ENCODE results near the gene GPR141. TPM values are rescaled to one million over a fixed set of nuclear protein-coding genes. Genes with fewer than 3 reads are reported as not detected.
A peak's percentile ranks its signal among the peaks of the same experiment; 100 is the strongest.

Gene GPR141
- total and polyA plus RNA-seq, 2 of the 13 experiments (the other 11 are each of a cell fraction or from before 2014, with no cell fraction given) = not detected

DNA sequence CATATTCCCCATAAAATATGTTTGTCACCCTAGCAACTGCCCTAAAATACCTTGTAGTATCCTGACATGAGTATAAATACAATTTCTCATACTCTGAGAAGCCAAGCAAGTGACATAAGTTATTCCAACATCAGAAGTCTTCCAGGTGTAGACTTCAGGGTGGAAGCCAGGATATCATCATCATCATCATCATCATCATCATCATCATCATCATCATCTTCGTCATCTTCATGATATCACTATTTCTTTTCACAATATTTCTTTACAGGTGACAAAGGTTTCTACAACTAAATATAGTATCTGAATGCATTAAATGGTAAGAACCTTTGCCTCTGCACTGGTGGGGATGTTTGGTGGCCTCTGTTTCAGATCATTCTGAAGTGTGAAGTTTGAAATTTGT lies 10.0 kb upstream of the GPR141 start:
- FAIRE-seq = no peak
- WGBS (ENCODE audit: low lambda C conversion rate) = 0% methylated on average over 1 of the region's 1 CpG
- Histone ChIP-seq H2AFZ (ENCODE audit: low read length) (no peak overlapping the region), H3K4me1 (ENCODE audit: insufficient read depth, low read length) (no peaks in the 10 kb centered on the region), H3K36me3 (replicated peaks in 1 of 2; ENCODE audit: control insufficient read depth in 1 of 2, insufficient read depth in 2 of 2, low read length in 2 of 2) (no peaks in the 10 kb centered on the region), H3K9ac (ENCODE audit: insufficient read depth, low read depth, low read length) (no peak overlapping the region), H3K79me2 (ENCODE audit: insufficient read depth, low read length) (no peaks in the 10 kb centered on the region), H4K20me1 (ENCODE audit: insufficient read depth, low read length) (no peaks in the 10 kb centered on the region), H3K27ac (ENCODE audit: extremely low read length, insufficient read depth, low read length) (no peak overlapping the region), H3K27me3 (ENCODE audit: control insufficient read depth in 1 of 2, insufficient read depth in 2 of 2, low read length in 2 of 2) (no peaks in the 10 kb centered on the region; a peak in 1 of 5 replicates), H3K4me2 (ENCODE audit: low read depth, low read length) (no peak overlapping the region), H3K4me3 (replicated peaks in 1 of 3; ENCODE audit: insufficient read depth in 1 of 3, low read depth in 2 of 3, low read length in 3 of 3) (no peak overlapping the region), H3K9me3 (ENCODE audit: low read length) (no peaks in the 10 kb centered on the region)
- BruUV-seq (replicated peaks) = no TSS peak
- CTCF ChIA-PET (ENCODE audit: low intra/inter-chr PET ratio, low total read pairs) = no interaction called here
- POLR2A ChIA-PET = no interaction called here
- TF ChIP-seq ZNF3 (CRISPR knock-in tag; IDR thresholded peaks at IDR 0.05) = no peak
- TF ChIP-seq MAFG (CRISPR knock-in tag; IDR thresholded peaks at IDR 0.05) = no peak
- TF ChIP-seq NR2F1 (CRISPR knock-in tag; IDR thresholded peaks at IDR 0.05) = no peak
- no peak for TF ChIP-seq ZNF616 (CRISPR knock-in tag; IDR thresholded peaks at IDR 0.05; ENCODE audit: low read depth)
- TF ChIP-seq SIX1 (CRISPR knock-in tag; IDR thresholded peaks at IDR 0.05; ENCODE audit: borderline replicate concordance) = no peak
- peak; percentile 81 for TF ChIP-seq CREB1 (IDR thresholded peaks at IDR 0.05)
- TF ChIP-seq CREB1 (CRISPR knock-in tag; IDR thresholded peaks at IDR 0.05) = no peak
- TF ChIP-seq, protein P1, sequence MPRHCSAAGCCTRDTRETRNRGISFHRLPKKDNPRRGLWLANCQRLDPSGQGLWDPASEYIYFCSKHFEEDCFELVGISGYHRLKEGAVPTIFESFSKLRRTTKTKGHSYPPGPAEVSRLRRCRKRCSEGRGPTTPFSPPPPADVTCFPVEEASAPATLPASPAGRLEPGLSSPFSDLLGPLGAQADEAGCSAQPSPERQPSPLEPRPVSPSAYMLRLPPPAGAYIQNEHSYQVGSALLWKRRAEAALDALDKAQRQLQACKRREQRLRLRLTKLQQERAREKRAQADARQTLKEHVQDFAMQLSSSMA (CRISPR knock-in tag; IDR thresholded peaks at IDR 0.05) = no peak
- no peak for DNase-seq (ENCODE audit: low spot score)
- intact Hi-C loops (cut with micrococcal nuclease; ENCODE audit: unreplicated experiment) (no loop called here), in situ Hi-C loops (cut with HindIII; ENCODE audit: extremely low pct_ligation_motif_present, low pct_unique_long_range_greater_than_20kb) (no loop called here)
- no peak for ATAC-seq

DNA sequence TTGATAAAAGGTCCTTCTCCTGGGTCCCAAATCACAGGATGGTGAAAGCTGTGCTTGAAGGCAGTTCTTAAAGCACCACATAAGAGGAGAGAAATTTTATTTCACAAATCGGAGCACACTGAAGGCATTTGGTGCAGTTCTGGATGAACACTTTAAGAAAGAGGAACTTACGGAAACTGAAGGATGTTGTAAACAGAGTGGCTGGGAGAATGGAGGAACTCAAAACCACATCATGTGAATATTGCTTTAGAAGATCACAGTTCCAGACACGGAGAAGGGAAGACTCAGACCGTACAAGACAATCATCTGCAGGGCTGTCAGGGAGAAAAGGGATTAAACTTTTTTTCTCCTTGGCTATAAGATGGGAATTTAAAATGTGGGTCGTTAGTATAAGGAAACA lies 9.0 kb upstream of the GPR141 start:
- H4K20me1 ChIP-seq (ENCODE audit: insufficient read depth, low read length) = no peaks in the 10 kb centered on the region
- H3K4me3 ChIP-seq (replicated peaks in 1 of 3; ENCODE audit: insufficient read depth in 1 of 3, low read depth in 2 of 3, low read length in 3 of 3) = no peak overlapping the region
- 12% methylated on average over 5 of the region's 5 CpGs for WGBS (ENCODE audit: low lambda C conversion rate)
- TF ChIP-seq KDM2A (CRISPR knock-in tag; IDR thresholded peaks at IDR 0.05; ENCODE audit: borderline replicate concordance, low read depth) (no peak), ZMYM3 (CRISPR knock-in tag; IDR thresholded peaks at IDR 0.05) (no peak), MTA1 (CRISPR knock-in tag; IDR thresholded peaks at IDR 0.05; ENCODE audit: borderline replicate concordance) (no peak), SIX1 (CRISPR knock-in tag; IDR thresholded peaks at IDR 0.05; ENCODE audit: borderline replicate concordance) (no peak), STAG1 (CRISPR knock-in tag; IDR thresholded peaks at IDR 0.05) (no peak), ZNF883 (CRISPR knock-in tag; IDR thresholded peaks at IDR 0.05; ENCODE audit: not compliant biosample characterization) (no peak), ZNF337 (CRISPR knock-in tag; IDR thresholded peaks at IDR 0.05; ENCODE audit: borderline replicate concordance, low read depth) (no peak), FOXC1 (CRISPR knock-in tag; IDR thresholded peaks at IDR 0.05; ENCODE audit: borderline replicate concordance) (no peak), HNRNPH1 (optimal IDR thresholded peaks at IDR 0.05; ENCODE audit: low read depth, low read length) (no peak), TMF1 (CRISPR knock-in tag; IDR thresholded peaks at IDR 0.05; ENCODE audit: low read depth) (no peak)
- CTCF ChIA-PET (ENCODE audit: low intra/inter-chr PET ratio, low total read pairs) = no interaction called here
- H3K4me1 ChIP-seq (ENCODE audit: insufficient read depth, low read length) = no peaks in the 10 kb centered on the region
- H3K9ac ChIP-seq (ENCODE audit: insufficient read depth, low read depth, low read length) = no peak overlapping the region
- no peak overlapping the region for H2AFZ ChIP-seq (ENCODE audit: low read length)
- FAIRE-seq (no peak), ATAC-seq (no peak), DNase-seq (ENCODE audit: low spot score) (no peak)
- no TSS peak for BruUV-seq (replicated peaks)
- POLR2A ChIA-PET = no interaction called here
- intact Hi-C loops (cut with micrococcal nuclease; ENCODE audit: unreplicated experiment) (no loop called here), in situ Hi-C loops (cut with HindIII; ENCODE audit: extremely low pct_ligation_motif_present, low pct_unique_long_range_greater_than_20kb) (no loop called here)
- H3K9me3 ChIP-seq (ENCODE audit: low read length) = no peaks in the 10 kb centered on the region
- H3K79me2 ChIP-seq (ENCODE audit: insufficient read depth, low read length) = no peaks in the 10 kb centered on the region
- H3K27me3 ChIP-seq (ENCODE audit: control insufficient read depth in 1 of 2, insufficient read depth in 2 of 2, low read length in 2 of 2) = no peaks in the 10 kb centered on the region; a peak in 1 of 5 replicates
- H3K4me2 ChIP-seq (ENCODE audit: low read depth, low read length) = no peak overlapping the region
- no peaks in the 10 kb centered on the region for H3K36me3 ChIP-seq (replicated peaks in 1 of 2; ENCODE audit: control insufficient read depth in 1 of 2, insufficient read depth in 2 of 2, low read length in 2 of 2)
- H3K27ac ChIP-seq (ENCODE audit: extremely low read length, insufficient read depth, low read length) = no peak overlapping the region
